BE2C (cell line): Measurements from ENCODE around the gene AUTS2.
"Not testable (repeated sequence)": the region's sequence is repeated elsewhere in the genome, so short reads cannot be mapped to it uniquely, and the experiment has no call there.

ENCODE experiments used
- DNase-seq: peaks from one replicate; pipeline ENCODE4 v3.0.0-alpha.2; 2020
- H3K27me3 ChIP-seq: fragments of 250-450 bp; sonication (Bioruptor Pico); 2 replicates; pipeline ENCODE4 v1.5.1; 2020; ENCODE audit warnings: mild to moderate bottlenecking
- H3K36me3 ChIP-seq: fragments of 250-450 bp; sonication (Bioruptor Pico); 2 replicates; pipeline ENCODE4 v1.5.1; 2020; ENCODE audit warnings: mild to moderate bottlenecking
- H3K4me1 ChIP-seq: fragments of 250-450 bp; sonication (Bioruptor Pico); 2 replicates; pipeline ENCODE4 v1.5.1; 2020
- H3K4me3 ChIP-seq: 2 replicates; pipeline ENCODE4 v1.5.1; 2011; ENCODE audit warnings: low read depth, low read length
- H3K9me3 ChIP-seq: fragments of 250-450 bp; sonication (Bioruptor Pico); 2 replicates; pipeline ENCODE4 v1.5.1; 2020
- TF ChIP-seq, protein P1 (sequence below): IDR thresholded peaks from 2 replicates; pipeline ENCODE4 v1.5.1; 2012; ENCODE audit warnings: mild to moderate bottlenecking, low read depth, low read length

The AUTS2 gene

DNA sequence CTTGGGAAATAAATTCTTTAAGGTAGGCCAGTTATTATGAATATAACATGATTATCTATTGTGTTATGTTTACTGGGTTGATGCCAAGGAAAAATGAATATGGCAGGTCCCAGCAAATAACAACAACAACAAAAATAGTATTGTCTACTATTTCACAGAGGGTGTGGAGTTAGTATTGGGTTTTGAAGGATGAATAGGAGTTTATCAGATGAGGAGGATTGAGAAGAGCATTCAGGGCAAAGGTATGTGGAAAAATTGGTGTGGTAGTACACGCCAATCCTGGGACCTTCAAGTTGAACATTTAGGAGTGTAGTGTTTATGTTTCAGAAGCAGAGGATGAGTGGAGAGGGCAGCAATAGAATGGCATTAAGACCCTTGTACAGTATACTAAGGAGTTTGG lies 671.9 kb downstream of the AUTS2 start:
- Histone ChIP-seq H3K36me3 (no peaks in the 10 kb centered on the region), H3K27me3 (no peaks in the 10 kb centered on the region), H3K4me1 (peaks cover 16% of the 10 kb centered on the region), H3K4me3 (no peak overlapping the region), H3K9me3 (no peaks in the 10 kb centered on the region)
- TF ChIP-seq, protein P1, sequence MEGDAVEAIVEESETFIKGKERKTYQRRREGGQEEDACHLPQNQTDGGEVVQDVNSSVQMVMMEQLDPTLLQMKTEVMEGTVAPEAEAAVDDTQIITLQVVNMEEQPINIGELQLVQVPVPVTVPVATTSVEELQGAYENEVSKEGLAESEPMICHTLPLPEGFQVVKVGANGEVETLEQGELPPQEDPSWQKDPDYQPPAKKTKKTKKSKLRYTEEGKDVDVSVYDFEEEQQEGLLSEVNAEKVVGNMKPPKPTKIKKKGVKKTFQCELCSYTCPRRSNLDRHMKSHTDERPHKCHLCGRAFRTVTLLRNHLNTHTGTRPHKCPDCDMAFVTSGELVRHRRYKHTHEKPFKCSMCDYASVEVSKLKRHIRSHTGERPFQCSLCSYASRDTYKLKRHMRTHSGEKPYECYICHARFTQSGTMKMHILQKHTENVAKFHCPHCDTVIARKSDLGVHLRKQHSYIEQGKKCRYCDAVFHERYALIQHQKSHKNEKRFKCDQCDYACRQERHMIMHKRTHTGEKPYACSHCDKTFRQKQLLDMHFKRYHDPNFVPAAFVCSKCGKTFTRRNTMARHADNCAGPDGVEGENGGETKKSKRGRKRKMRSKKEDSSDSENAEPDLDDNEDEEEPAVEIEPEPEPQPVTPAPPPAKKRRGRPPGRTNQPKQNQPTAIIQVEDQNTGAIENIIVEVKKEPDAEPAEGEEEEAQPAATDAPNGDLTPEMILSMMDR, result no peak
- no peak for DNase-seq

DNA sequence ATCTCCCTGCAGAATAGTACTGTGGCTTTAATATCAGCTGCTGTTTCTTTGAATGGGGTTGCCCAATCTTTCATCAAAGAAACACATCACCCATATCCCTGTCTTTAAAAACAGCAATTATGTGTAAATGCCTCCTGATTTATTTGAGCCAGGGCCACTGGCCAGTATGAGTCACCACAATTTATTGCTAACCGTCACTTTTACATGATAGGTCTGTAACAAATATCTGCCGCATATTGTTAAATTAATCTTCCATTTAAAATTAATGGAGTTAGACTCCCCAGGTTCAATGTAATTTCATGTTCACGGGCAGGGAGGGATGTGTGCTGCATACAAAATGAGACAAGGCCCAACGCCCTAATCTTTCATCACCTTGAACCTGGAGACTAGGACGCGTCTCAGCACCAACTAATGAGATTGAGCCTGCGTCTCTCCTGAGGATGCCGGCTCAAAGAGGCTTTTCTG lies 673.4 kb downstream of the AUTS2 start:
- no peaks in the 10 kb centered on the region for H3K27me3 ChIP-seq
- TF ChIP-seq, protein P1, result no peak
- no peaks in the 10 kb centered on the region for H3K9me3 ChIP-seq
- H3K36me3 ChIP-seq, result no peaks in the 10 kb centered on the region
- peaks cover 16% of the 10 kb centered on the region for H3K4me1 ChIP-seq
- DNase-seq, result peak; percentile 48
- no peak overlapping the region for H3K4me3 ChIP-seq

DNA sequence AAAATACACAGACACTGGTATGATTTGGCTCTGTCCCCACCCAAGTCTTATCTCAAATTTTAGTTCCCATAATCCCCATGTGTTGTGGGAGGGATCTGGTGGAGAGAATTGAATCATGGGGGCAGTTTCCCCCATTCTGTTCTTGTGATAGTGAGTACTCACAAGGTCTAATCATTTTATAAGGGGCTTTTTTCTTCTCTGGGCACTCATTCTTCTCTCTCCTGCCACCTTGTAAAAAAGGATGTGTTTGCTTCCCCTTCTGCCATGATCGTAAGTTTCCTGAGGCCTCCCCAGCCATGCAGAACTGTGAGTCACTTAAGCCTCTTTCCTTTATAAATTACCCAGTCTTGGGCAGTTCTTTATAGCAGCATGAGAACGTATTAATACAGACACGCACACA lies 677.3 kb downstream of the AUTS2 start:
- not testable (repeated sequence) for H3K36me3 ChIP-seq, H3K9me3 ChIP-seq, H3K4me3 ChIP-seq, DNase-seq, H3K27me3 ChIP-seq, H3K4me1 ChIP-seq

DNA sequence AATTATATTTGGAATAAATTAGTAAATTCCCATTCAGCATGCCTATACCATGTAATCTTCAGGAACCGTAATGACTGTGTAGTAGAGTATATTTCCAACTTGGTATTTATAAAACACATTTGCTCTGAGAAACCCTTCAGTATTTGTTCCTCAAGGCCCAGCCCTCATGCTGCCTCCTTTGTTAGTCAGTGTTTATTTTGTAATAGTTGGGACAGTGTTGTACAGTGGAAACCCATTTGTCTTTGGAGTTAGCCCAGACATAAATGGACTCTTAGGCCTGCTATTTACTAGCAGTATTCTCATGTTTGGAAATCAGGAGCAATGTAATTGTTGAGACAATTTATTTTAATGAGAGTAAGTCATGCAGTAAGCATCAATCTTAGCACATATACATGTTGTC lies 686.9 kb downstream of the AUTS2 start:
- no peaks in the 10 kb centered on the region for H3K4me1 ChIP-seq
- no peaks in the 10 kb centered on the region for H3K9me3 ChIP-seq
- H3K36me3 ChIP-seq, result no peaks in the 10 kb centered on the region
- DNase-seq, result no peak
- H3K27me3 ChIP-seq, result no peaks in the 10 kb centered on the region
- no peak overlapping the region for H3K4me3 ChIP-seq
- TF ChIP-seq, protein P1, result no peak

DNA sequence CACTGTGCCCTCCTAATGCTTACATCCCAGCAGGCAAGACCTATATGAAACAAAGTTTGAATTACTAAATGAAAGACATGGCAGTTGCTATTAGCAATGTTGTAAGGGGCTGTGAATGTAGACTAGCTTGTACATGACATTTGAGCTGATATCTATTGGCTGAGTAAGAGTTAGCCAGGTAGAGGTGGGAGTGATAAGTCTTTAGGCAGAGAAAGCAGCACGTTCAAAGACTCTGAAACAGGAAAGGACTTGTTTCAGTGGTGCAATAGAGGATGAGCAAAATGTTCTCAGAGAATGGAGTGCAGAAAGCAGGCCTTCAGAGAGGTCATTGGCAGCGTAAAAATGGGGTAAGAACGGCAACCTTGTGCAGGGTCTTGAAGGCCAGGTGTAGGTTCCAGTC lies 687.6 kb downstream of the AUTS2 start:
- Histone ChIP-seq H3K36me3 (no peaks in the 10 kb centered on the region), H3K9me3 (no peaks in the 10 kb centered on the region), H3K4me1 (no peaks in the 10 kb centered on the region), H3K4me3 (no peak overlapping the region), H3K27me3 (no peaks in the 10 kb centered on the region)
- TF ChIP-seq, protein P1, result no peak
- DNase-seq, result no peak

DNA sequence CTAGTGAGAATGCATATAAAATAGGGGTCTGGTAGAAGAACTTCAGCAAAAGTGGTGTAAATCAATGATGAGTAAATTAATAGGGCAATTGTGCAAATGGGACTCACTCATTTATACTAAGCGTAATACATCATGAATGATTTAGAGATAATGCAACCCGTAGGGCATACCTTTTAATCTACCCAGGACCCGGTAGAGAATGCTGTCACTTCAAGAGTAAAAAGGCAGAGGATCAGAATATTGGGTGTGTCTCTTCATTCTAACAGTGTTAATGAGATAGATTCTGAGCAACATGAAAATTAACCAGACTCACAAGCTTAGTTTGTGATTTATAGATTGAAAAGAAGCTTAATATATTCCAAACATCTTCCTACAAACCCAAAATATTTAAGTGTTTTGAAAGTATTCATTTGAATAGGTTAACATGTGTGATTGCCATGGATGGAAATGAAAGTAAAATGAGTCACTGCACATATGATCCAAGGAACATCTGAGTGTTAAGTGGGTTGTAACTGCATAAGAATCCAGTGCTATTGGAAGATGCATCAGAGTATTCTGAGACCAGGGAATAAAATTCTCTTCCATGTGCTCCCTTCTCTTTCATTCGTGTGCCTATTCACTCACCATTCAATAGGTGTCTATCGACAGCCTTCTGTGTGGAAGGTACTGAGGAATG lies 690.6 kb downstream of the AUTS2 start:
- no peak for DNase-seq
- Histone ChIP-seq H3K27me3 (no peaks in the 10 kb centered on the region), H3K4me1 (no peaks in the 10 kb centered on the region), H3K9me3 (no peaks in the 10 kb centered on the region), H3K36me3 (no peaks in the 10 kb centered on the region), H3K4me3 (no peak overlapping the region)
- TF ChIP-seq, protein P1, result no peak
